MM.1S (cell line): ENCODE measurements around the gene OSTM1.
"Not testable (repeated sequence)": the region's sequence is repeated elsewhere in the genome, so short reads cannot be mapped to it uniquely, and the experiment has no call there.

Experiments used
- EZH2phosphoT487 ChIP-seq: fragments of 300-600 bp; sonication (generic); IDR thresholded peaks from 2 replicates; pipeline ENCODE4 v1.6.1; 2018; ENCODE audit warnings: antibody characterized with exemption, low read length
- TF ChIP-seq, protein P1 (sequence below): fragments of 300-600 bp; sonication (generic); IDR thresholded peaks from 2 replicates; pipeline ENCODE4 v1.5.1; 2016; ENCODE audit warnings: antibody characterized with exemption, low read length, mixed read lengths

DNA sequence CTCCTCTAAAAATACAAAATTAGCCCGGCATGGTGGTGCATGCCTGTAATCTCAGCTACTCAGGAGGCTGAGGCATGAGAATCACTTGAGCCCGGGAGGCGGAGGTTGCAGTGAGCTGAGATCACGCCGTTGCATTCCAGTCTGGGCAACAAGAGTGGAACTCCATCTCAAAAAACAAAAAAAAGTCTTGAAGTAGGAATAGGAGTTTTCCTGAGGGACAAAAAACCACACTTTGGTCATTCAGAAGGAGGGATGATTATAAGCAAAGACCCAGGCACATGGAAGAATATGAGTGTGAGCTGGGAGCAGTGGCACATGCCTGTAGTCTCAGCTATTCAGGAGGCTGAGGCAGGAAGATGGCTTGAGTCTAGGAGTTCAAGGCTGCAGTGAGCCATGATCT lies 74.3 kb downstream of the OSTM1 start:
- TF ChIP-seq, protein P1, sequence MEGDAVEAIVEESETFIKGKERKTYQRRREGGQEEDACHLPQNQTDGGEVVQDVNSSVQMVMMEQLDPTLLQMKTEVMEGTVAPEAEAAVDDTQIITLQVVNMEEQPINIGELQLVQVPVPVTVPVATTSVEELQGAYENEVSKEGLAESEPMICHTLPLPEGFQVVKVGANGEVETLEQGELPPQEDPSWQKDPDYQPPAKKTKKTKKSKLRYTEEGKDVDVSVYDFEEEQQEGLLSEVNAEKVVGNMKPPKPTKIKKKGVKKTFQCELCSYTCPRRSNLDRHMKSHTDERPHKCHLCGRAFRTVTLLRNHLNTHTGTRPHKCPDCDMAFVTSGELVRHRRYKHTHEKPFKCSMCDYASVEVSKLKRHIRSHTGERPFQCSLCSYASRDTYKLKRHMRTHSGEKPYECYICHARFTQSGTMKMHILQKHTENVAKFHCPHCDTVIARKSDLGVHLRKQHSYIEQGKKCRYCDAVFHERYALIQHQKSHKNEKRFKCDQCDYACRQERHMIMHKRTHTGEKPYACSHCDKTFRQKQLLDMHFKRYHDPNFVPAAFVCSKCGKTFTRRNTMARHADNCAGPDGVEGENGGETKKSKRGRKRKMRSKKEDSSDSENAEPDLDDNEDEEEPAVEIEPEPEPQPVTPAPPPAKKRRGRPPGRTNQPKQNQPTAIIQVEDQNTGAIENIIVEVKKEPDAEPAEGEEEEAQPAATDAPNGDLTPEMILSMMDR: not testable (repeated sequence)
- not testable (repeated sequence) for TF ChIP-seq EZH2phosphoT487
